IPS-20b (cell line): Measurements from ENCODE around the gene BAZ1B.
A peak's percentile ranks its signal among the peaks of the same experiment; 100 is the strongest.
"Not testable (repeated sequence)": the region's sequence is repeated elsewhere in the genome, so short reads cannot be mapped to it uniquely, and the experiment has no call there.

ENCODE experiments used
- H3K27ac ChIP-seq: one replicate; pipeline ENCODE4 v1.5.1; 2013; ENCODE audit warnings: low read length
- H3K27me3 ChIP-seq: 2 replicates; pipeline ENCODE4 v1.6.1; 2013; ENCODE audit warnings: mild to moderate bottlenecking, low read length, inconsistent platforms; ENCODE audit not compliant: insufficient read depth
- H3K36me3 ChIP-seq: 2 replicates; pipeline ENCODE4 v1.6.1; 2013; ENCODE audit warnings: low read depth, mild to moderate bottlenecking, inconsistent platforms, low read length, moderate library complexity; ENCODE audit not compliant: insufficient read depth
- H3K4me1 ChIP-seq: 2 replicates; pipeline ENCODE4 v1.6.1; 2013; ENCODE audit warnings: mild to moderate bottlenecking, control low read depth, inconsistent platforms, low read length, moderate library complexity; ENCODE audit not compliant: insufficient read depth
- H3K4me3 ChIP-seq: 2 replicates; pipeline ENCODE4 v1.5.1; 2013; ENCODE audit warnings: mild to moderate bottlenecking, low read length, inconsistent platforms
- H3K9ac ChIP-seq: 2 replicates; pipeline ENCODE4 v1.6.1; 2013; ENCODE audit warnings: low read depth, mild to moderate bottlenecking, inconsistent platforms, low read length, moderate library complexity
- H3K9me3 ChIP-seq: 2 replicates; pipeline ENCODE4 v1.6.1; 2013; ENCODE audit warnings: mild to moderate bottlenecking, low read depth, low read length, inconsistent platforms; ENCODE audit not compliant: insufficient read depth

BAZ1B gene

DNA sequence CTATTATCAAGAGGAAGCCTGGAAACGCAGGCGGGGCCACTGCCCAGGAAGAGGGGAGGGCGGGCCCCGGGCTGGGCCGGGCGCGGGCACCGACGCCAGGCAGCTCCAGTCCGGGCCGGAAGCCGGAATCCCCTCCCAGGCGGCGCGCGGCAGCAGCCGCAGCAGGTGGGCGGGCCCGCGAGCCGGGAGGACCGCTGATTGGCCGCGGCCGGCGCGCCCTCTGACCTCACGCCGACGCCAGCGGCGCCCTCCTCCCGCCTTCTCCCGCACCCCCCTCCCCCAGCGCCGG lies 35.0 kb upstream of the BAZ1B start:
- peaks cover 11% of the 10 kb centered on the region for H3K27me3 ChIP-seq
- H3K9me3 ChIP-seq = no peaks in the 10 kb centered on the region
- no peaks in the 10 kb centered on the region for H3K4me1 ChIP-seq
- H3K9ac ChIP-seq = peak overlapping the region; percentile 86; the same call in 1 of the 2 replicates
- peak overlapping the region; percentile 72 for H3K27ac ChIP-seq
- H3K36me3 ChIP-seq = peaks cover 15% of the 10 kb centered on the region
- peak overlapping the region; percentile 80 for H3K4me3 ChIP-seq

- peaks cover 19% of the 10 kb centered on the region for H3K36me3 ChIP-seq
- no peaks in the 10 kb centered on the region for H3K9me3 ChIP-seq
- H3K9ac ChIP-seq = peak overlapping the region; percentile 74; the same call in 1 of the 2 replicates
- H3K27ac ChIP-seq = no peak overlapping the region
- no peaks in the 10 kb centered on the region for H3K4me1 ChIP-seq
- H3K27me3 ChIP-seq = peaks cover 11% of the 10 kb centered on the region
- H3K4me3 ChIP-seq = peak overlapping the region; percentile 80
Observed at GRCh38 chr7:73556208-73557107, 34.4 kb upstream of the BAZ1B start.

GRCh38 chr7:73555411-73555982 lies 33.4 kb upstream of the BAZ1B start:
- Histone ChIP-seq H3K4me3 (peak overlapping the region; percentile 80; the same call in 1 of the 2 replicates), H3K9me3 (no peaks in the 10 kb centered on the region), H3K27me3 (peaks cover 9% of the 10 kb centered on the region), H3K36me3 (peaks cover 27% of the 10 kb centered on the region), H3K9ac (no peak overlapping the region), H3K4me1 (no peaks in the 10 kb centered on the region), H3K27ac (no peak overlapping the region)

DNA sequence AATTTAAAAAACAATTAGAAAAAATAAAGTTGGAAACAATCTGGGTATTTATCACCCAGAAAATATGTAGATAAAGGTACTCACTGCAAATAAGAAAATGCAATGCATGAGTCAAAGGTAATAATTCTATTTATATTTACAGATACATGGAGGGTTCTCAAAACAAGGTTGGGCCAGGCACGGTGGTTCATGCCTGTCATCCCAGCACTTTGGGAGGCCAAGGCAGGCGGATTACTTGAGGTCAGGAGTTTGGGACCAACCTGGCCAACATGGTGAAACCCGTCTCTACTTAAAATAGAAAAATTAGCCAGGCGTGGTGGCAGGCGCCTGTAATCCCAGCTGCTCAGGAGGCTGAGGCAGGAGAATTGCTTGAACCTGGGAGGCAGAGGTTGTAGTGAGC lies 28.0 kb upstream of the BAZ1B start:
- H3K27ac ChIP-seq = not testable (repeated sequence)

GRCh38 chr7:73549176-73549575 lies 27.1 kb upstream of the BAZ1B start:
- Histone ChIP-seq H3K4me3 (no peak overlapping the region), H3K36me3 (peaks cover 37% of the 10 kb centered on the region)

More for the DNA sequence above, 28.0 kb upstream of the BAZ1B start:
- H3K27me3 ChIP-seq, H3K9me3 ChIP-seq, H3K4me1 ChIP-seq, H3K9ac ChIP-seq, H3K4me3 ChIP-seq: not testable (repeated sequence)
- peaks cover 42% of the 10 kb centered on the region for H3K36me3 ChIP-seq

GRCh38 chr7:73547841-73548240 lies 25.7 kb upstream of the BAZ1B start:
- no peaks in the 10 kb centered on the region for H3K4me1 ChIP-seq
- no peaks in the 10 kb centered on the region for H3K9me3 ChIP-seq
- H3K36me3 ChIP-seq = peaks cover 37% of the 10 kb centered on the region
- no peak overlapping the region for H3K9ac ChIP-seq
- no peak overlapping the region for H3K4me3 ChIP-seq
- no peaks in the 10 kb centered on the region for H3K27me3 ChIP-seq
- H3K27ac ChIP-seq = no peak overlapping the region

More at GRCh38 chr7:73549176-73549575, 27.1 kb upstream of the BAZ1B start:
- no peak overlapping the region for H3K27ac ChIP-seq
- no peaks in the 10 kb centered on the region for H3K4me1 ChIP-seq
- H3K9me3 ChIP-seq = no peaks in the 10 kb centered on the region
- H3K9ac ChIP-seq = no peak overlapping the region
- H3K27me3 ChIP-seq = no peaks in the 10 kb centered on the region

DNA sequence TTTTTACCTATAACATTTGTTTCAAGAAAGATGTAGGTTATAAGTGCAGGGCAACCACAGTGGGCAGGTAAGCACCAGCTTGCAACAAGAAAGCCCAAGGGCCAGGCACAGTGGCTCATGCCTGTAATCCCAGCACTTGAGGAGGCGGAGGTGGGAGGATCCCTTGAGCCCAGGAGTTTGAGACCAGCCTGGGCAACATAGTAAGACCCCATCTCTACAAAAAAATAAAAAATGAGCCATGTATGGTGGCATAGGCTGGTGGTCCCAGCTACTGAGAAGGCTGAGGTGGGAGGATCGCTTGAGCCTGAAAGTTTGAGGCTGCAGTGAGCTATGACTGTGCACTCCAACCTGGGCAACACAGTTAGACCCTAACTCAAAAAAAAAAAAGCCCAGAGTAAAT lies 22.6 kb upstream of the BAZ1B start:
- Histone ChIP-seq H3K4me3 (no peak overlapping the region), H3K9me3 (no peaks in the 10 kb centered on the region), H3K4me1 (no peaks in the 10 kb centered on the region), H3K9ac (no peak overlapping the region), H3K27ac (no peak overlapping the region), H3K27me3 (no peaks in the 10 kb centered on the region), H3K36me3 (peaks cover 38% of the 10 kb centered on the region)

DNA sequence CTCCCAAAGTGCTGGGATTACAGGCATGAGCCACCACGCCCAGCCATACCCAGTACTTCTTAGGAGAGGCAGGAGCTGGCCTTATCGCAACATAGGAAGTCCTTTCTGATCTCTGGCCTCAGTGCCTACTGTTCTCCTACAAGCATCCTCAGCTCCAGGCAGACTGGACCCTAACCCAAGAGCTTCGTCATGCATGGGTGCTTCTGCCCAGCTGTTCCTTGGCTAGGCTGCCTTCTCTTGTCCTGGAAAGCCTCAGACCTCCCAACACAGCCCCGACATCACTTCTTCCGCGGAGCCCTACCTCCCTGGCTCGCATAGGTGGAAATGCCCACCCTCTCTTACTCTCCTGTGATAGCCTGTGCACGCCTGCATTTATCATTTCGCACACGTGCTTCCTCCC lies 19.6 kb upstream of the BAZ1B start:
- H3K27ac ChIP-seq = no peak overlapping the region
- no peaks in the 10 kb centered on the region for H3K4me1 ChIP-seq
- H3K36me3 ChIP-seq = peaks cover 50% of the 10 kb centered on the region
- no peak overlapping the region for H3K4me3 ChIP-seq
- H3K9ac ChIP-seq = no peak overlapping the region
- H3K27me3 ChIP-seq = no peaks in the 10 kb centered on the region
- no peaks in the 10 kb centered on the region for H3K9me3 ChIP-seq

GRCh38 chr7:73539709-73540108 lies 17.6 kb upstream of the BAZ1B start:
- Histone ChIP-seq H3K9me3 (no peaks in the 10 kb centered on the region), H3K27me3 (no peaks in the 10 kb centered on the region), H3K9ac (no peak overlapping the region), H3K4me3 (no peak overlapping the region), H3K4me1 (no peaks in the 10 kb centered on the region), H3K36me3 (peaks cover 60% of the 10 kb centered on the region), H3K27ac (no peak overlapping the region)

DNA sequence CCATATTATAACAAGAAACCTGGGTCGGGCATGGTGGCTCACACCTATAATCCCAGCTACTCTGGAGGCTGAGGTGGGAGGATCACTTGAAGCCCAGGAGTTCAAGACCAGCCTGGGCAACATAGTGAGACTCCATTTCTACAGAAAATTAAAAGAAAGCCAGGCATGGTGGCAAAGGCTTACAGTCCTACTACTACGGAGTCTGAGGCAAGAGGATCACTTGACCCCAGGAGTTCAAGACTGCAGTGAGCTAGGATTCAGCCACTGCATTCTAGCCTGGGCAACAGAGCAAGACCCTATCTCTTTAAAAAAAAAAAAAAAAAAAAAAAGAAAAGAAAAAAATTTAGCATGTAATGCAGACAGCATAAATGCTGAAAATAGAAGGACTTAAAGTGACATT lies 16.4 kb upstream of the BAZ1B start:
- not testable (repeated sequence) for H3K4me1 ChIP-seq, H3K27me3 ChIP-seq
- H3K36me3 ChIP-seq = peaks cover 60% of the 10 kb centered on the region

DNA sequence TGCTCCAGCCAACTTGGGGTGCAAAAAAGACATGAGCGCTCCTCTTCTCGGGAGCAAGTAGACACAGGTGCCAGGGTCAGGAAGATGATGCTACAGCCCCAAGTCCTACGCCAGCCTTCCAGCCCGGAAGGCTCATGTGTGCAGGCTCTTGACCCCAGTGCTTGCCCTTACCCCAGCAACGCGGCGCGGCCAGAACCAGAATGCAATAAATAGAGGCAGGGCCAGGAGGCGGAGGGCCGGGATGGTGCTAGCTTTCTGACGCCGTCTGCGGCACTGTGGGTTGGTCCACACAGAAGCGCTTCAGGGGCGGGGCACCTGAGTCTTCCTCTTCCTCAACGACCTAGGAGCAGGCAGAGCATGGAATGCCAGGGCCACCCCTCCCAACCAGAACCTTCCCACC lies 15.0 kb upstream of the BAZ1B start:
- H3K27ac ChIP-seq = no peak overlapping the region
- H3K9me3 ChIP-seq = no peaks in the 10 kb centered on the region
- no peak overlapping the region for H3K9ac ChIP-seq
- H3K27me3 ChIP-seq = no peaks in the 10 kb centered on the region
- no peak overlapping the region for H3K4me3 ChIP-seq
- H3K36me3 ChIP-seq = peaks cover 49% of the 10 kb centered on the region
- no peaks in the 10 kb centered on the region for H3K4me1 ChIP-seq

More for the DNA sequence above, 16.4 kb upstream of the BAZ1B start:
- not testable (repeated sequence) for H3K9ac ChIP-seq, H3K9me3 ChIP-seq, H3K27ac ChIP-seq, H3K4me3 ChIP-seq

- Histone ChIP-seq H3K9ac (no peak overlapping the region), H3K27ac (no peak overlapping the region), H3K36me3 (peaks cover 44% of the 10 kb centered on the region), H3K4me1 (no peaks in the 10 kb centered on the region), H3K27me3 (no peaks in the 10 kb centered on the region), H3K4me3 (no peak overlapping the region), H3K9me3 (no peaks in the 10 kb centered on the region)
Observed at GRCh38 chr7:73536479-73536878, 14.4 kb upstream of the BAZ1B start.
